Neural progenitor cell (in vitro differentiated cells): ENCODE measurements around the gene PREX1.

Source experiments
- EZH2 ChIP-seq: fragments of 200-600 bp; sonication (generic); IDR thresholded peaks from 2 replicates; pipeline ENCODE4 v1.6.1; 2017; ENCODE audit warnings: antibody characterized with exemption, mild to moderate bottlenecking, moderate library complexity
- EZH2phosphoT487 ChIP-seq: fragments of 200-600 bp; sonication (generic); IDR thresholded peaks from 2 replicates; pipeline ENCODE4 v1.6.1; 2017; ENCODE audit warnings: antibody characterized with exemption
- TF ChIP-seq, protein P1 (sequence below): fragments of 200-600 bp; sonication (generic); IDR thresholded peaks from 2 replicates; pipeline ENCODE4 v1.5.1; 2017; ENCODE audit warnings: antibody characterized with exemption, mild to moderate bottlenecking

DNA sequence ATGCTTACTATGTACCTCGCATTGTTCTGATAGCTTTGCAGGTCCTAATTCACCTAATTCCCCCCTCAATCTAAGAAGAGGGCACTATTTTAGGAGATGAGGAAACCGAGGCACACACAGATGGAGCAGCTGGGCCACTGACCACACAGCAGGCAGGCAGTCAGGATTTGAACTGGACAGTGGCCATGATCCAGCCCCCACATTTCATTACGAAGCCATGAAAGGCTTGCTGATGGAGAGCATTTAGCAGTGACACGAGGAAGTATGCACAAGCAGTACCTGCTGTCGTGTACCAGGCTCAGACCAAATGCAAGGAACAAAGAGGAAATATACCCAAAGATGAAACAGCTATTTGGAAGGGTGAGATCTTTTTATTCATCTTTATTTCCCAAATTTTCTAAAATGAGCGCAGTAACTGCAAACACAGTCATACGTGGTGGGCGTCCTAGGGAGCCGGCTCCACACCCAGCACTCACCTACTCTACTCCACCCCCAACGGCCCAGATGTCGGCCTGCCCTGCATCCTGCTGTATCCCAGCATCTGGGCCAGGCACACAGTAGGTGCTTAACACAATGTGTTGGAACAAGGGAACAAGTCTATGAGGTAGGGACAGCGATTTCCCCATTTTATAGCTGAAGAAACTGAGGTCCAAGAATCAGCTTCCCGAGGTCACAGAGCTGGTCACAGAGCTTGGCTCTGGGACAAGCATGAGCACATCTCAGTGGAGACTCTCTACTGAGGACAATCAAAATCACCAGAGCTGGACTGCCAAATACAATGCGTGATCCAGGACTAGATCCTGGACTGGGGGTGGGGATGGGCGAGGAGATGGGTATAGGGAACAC lies 15.0 kb downstream of the PREX1 start:
- TF ChIP-seq, protein P1, sequence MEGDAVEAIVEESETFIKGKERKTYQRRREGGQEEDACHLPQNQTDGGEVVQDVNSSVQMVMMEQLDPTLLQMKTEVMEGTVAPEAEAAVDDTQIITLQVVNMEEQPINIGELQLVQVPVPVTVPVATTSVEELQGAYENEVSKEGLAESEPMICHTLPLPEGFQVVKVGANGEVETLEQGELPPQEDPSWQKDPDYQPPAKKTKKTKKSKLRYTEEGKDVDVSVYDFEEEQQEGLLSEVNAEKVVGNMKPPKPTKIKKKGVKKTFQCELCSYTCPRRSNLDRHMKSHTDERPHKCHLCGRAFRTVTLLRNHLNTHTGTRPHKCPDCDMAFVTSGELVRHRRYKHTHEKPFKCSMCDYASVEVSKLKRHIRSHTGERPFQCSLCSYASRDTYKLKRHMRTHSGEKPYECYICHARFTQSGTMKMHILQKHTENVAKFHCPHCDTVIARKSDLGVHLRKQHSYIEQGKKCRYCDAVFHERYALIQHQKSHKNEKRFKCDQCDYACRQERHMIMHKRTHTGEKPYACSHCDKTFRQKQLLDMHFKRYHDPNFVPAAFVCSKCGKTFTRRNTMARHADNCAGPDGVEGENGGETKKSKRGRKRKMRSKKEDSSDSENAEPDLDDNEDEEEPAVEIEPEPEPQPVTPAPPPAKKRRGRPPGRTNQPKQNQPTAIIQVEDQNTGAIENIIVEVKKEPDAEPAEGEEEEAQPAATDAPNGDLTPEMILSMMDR = no peak
- TF ChIP-seq EZH2phosphoT487 = no peak
- TF ChIP-seq EZH2 = no peak
